CD4-positive, alpha-beta T cell treated with Interleukin-15 for 1 hour (primary cell): ENCODE measurements around the gene SUCLG2.
"Not testable (repeated sequence)": the region's sequence is repeated elsewhere in the genome, so short reads cannot be mapped to it uniquely, and the experiment has no call there.

Experiments used
- DNase-seq: peaks from one replicate; pipeline ENCODE4 v3.0.0-alpha.2; 2020

Gene SUCLG2

GRCh38 chr3:67557848-67558355 lies 96.5 kb downstream of the SUCLG2 start:
- DNase-seq, result no peak

- DNase-seq, result no peak
These were observed 102.9 kb downstream of the SUCLG2 start for GRCh38 chr3:67551361-67552016.

GRCh38 chr3:67550541-67550940 lies 103.9 kb downstream of the SUCLG2 start:
- DNase-seq, result no peak

- DNase-seq, result not testable (repeated sequence)
These were observed 111.7 kb downstream of the SUCLG2 start for GRCh38 chr3:67542502-67543250.

DNA sequence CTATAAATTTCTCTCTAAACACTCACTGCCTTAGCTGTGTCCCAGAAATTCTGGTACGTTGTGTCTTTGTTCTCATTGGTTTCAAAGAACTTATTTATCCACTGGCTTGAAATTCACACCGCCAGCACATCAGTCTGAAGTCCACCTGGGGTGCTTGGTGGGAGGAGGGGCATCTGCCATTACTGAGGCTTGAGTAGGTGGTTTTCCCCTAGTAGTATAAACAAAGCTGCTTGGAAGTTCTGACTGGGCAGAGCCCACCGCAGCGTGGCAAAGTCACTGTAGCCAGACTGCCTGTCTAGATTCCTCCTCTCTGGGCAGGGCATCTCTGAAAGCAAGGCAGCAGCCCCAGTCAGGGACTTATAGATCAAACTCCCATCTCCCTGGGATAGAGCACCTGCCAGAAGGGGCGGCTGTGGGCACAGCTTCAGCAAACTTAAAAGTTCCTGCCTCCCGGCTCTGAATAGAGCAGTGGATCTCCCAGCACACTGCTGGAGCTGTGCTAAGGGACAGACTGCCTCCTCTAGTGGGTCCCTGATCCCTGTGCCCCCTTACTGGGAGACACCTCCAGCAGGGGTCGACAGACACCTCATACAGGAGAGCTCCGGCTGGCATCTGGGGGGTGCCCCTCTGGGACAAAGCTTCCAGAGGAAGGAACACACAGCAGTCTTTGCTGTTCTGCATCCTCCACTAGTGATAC lies 114.1 kb downstream of the SUCLG2 start:
- no peak for DNase-seq

- not testable (repeated sequence) for DNase-seq
These were observed 117.2 kb downstream of the SUCLG2 start for GRCh38 chr3:67537203-67537602.

- DNase-seq, result no peak
These were observed 119.4 kb downstream of the SUCLG2 start for GRCh38 chr3:67535006-67535405.

DNA sequence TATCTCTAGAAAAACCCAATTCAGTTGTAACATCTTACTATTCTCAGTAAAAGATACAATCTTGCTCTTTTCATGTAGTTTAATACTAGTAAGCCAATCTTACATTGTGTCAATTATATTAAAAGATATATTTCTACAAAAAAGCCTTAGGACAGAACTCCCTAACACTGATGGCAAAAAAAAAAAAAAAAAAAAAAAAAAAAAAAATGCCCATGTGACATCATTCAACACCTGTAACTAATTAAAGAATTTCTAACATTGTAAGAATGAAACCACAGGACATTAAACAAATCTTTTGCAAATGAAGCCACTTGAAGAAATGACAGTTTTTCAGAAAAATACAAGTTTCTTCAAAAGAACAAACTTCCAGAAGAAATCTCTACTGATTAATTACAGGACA lies 119.8 kb downstream of the SUCLG2 start:
- no peak for DNase-seq

DNA sequence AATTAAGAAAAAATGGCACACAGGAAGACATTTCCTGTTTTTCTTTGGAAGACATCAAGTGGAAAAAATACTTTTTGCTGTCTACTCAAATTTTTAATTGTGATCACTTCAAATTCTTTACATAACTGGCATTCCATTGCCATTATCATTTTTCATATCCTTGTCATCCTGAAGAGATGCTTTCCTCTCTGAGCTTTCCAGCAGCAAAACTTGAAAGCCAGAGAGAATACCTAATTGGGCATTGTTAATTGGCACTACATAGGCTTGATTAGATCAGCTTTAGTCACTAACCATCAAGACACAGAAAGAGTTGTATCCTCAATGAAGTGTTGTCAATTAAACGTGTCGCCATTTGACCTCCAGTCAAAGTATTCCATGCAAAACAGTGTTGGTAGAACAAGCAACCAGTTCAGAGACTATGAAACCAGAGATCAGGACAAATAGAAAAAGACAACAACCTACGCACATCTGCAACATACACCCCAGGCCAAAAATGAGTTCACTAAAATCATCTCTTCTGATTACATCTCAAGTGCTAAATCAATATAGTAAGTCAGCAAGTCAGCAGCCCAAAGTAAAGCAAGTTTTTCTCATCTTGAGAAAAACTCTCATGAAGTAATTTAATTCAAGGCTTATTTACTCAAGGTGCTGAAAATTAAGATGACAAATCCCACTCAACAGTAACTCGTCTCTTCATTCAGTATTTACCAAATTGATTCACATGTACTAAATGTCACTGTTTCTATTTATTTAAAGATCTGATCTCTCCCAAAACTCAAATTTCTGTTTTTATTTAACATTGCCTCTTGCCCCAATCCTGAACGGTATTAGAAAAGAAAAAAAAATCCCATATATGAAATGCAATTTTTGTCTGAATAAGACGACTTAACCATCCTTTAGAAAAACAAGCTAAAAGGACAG lies 123.0 kb downstream of the SUCLG2 start:
- no peak for DNase-seq

- no peak for DNase-seq
These were observed 124.5 kb downstream of the SUCLG2 start for GRCh38 chr3:67529915-67530314.

GRCh38 chr3:67529337-67529736 lies 125.1 kb downstream of the SUCLG2 start:
- DNase-seq, result no peak

- DNase-seq, result no peak
These were observed 128.2 kb downstream of the SUCLG2 start for GRCh38 chr3:67526246-67526645.

DNA sequence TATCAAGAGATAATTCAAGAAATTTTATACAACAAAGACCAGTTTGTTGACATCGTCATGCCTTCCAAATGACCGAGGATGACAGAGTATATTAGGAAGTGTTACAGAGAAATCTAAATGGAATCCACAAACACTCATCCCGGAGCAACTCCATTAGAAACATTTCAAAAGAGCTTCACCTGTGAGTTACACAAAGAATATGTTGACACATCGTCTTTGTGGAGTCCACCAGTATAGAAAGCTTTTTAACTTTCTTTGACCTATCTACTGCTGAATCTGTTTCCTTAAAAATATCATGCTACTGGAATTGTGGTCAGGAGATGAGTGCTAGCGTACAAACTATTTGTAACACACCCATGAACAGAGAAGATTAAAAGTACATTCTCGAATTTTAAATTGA lies 130.4 kb downstream of the SUCLG2 start:
- DNase-seq, result no peak

- DNase-seq, result no peak
These were observed 132.3 kb downstream of the SUCLG2 start for GRCh38 chr3:67522081-67522480.

GRCh38 chr3:67521053-67521646 lies 133.3 kb downstream of the SUCLG2 start:
- no peak for DNase-seq

- no peak for DNase-seq
These were observed 136.2 kb downstream of the SUCLG2 start for GRCh38 chr3:67518236-67518635.

DNA sequence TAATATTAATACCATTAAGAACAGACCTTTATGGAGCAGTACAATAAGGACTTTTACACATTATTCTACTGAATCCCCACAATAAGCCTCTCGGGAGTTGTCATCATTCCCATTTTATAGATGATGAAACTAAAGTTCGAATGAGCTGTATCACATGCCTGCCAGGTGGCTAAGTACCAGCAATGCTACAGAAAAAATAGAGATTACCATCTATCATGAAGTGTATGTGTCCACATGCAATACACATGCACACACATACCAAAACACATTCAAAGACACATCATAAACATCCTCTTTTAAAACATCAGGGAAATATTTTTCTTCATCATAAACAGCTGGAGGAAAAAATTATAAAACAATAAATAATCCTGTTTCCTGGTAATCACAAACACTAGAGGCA lies 136.6 kb downstream of the SUCLG2 start:
- DNase-seq, result no peak

DNA sequence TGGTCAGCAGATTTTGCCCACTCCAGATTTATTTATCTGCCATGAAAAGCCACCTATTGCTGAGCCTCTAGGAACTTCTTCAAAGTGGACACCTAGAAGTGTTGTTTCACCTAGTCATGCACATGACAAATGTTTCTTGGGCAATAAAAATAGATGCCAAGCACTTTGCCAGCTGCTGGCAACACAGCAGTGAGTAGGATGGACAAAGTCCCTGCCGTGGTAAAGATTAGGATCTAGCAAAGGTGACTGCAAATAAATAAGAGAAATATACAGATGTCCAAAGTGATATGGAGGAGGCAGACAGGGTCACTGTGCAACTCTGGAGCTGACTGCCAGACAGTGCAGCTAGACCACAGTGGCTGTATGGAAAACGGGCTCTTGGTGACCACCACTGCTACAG lies 137.9 kb downstream of the SUCLG2 start:
- no peak for DNase-seq

DNA sequence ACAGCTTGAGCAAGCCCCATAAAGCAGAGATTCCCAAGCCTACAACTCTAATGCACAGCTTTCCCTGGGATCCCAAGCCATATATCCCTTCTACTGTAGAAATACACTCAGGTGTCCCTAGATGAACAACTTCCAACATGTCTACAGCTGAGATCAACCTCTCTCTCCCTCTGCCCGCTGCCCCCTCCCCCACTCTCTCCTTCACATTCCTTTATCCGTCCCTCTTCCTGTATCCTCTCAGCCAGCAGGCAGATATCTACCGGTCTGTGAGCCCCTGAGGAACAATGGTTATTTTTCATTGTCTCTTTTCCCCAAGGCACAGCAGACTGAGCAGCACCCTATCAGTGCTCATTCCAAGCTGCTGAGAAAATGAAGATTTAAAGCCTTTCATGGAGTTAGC lies 138.6 kb downstream of the SUCLG2 start:
- no peak for DNase-seq

GRCh38 chr3:67509471-67510075 lies 144.8 kb downstream of the SUCLG2 start:
- no peak for DNase-seq

GRCh38 chr3:67507584-67507983 lies 146.8 kb downstream of the SUCLG2 start:
- DNase-seq, result no peak

GRCh38 chr3:67500709-67501108 lies 153.7 kb downstream of the SUCLG2 start:
- no peak for DNase-seq
